ENCODE measurements around the gene RBM8A.

DNA sequence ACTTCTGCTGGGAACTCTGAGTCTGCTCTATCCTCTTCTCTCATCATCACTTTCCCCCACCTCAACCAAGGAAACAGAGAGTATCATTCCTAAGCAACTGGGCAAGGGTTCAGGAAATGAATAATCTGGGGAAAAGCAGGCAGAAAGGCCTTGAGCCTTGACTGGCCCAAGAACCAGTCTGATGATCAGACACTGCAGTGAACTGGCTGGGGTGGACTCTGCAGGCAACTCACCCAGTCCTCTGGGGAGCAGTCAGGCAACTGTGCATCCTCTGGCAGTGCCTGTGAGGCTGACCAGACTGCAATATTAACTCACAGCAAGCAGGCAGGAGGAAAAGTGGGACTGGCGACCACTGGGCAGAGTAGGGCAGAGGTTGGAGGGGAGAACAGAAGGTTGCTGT is 42.6 kb downstream of the RBM8A start:
- no peak for TF ChIP-seq RARB (CRISPR knock-in tag; IDR thresholded peaks at IDR 0.05)
- no peak for TF ChIP-seq ESRRG (CRISPR knock-in tag; IDR thresholded peaks at IDR 0.05)
- no peak for TF ChIP-seq ISL1 (CRISPR knock-in tag; IDR thresholded peaks at IDR 0.05)

Measured in SK-N-SH treated with all-trans-retinoic acid at 6 μM for 48 hours (cell line).